Activated CD8-positive, alpha-beta memory T cell treated with anti-CD3 and anti-CD28 coated beads, Interleukin-2, amount 50 U/mL, for 1 hour (primary cell): ENCODE data around the gene ARHGAP15.

Experiments used
- DNase-seq: peaks from one replicate; pipeline ENCODE4 v3.0.0-alpha.2; 2020; ENCODE audit errors: extremely low read depth

ARHGAP15 gene

GRCh38 chr2:143225931-143226330 is 96.7 kb downstream of the ARHGAP15 start:
- no peak for DNase-seq

DNA sequence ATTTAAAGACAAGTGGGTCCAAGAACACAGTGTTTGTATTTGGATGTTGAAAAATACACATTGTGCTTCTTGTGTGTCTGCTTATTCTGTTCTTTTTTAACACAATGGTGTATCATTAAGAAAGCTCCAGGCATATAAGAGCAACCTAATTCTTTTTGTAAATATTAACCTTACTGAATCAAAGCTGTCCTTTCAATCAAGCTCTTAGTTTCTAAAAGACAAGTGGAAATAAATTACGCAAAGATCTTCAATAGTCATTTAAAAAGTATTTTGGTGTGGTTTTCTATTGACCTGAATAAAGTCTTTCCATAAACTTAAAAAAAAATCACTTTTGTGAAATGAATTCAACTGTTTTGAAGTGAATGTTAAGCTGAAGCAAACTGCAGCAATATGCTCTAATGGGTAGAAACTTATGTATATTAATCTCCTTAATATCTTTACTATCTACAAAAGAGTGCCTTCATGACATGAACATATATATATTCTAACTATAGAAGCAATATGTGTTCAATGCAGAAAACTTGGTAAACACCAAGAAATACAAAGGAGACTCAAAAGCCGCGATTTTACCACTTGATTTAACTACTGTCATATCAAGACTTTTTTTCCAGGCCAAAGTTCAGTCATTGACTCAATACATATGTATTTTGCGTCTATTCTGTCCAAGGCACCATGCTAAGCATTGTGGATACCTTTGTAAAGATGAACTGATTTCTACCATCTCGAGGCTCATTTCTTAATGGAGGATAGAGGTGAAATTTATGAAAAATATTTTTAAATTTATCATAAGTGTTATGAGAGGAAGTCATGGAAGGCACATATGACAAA is 97.7 kb downstream of the ARHGAP15 start:
- no peak for DNase-seq

- no peak for DNase-seq
Measured at GRCh38 chr2:143229411-143229810, 100.2 kb downstream of the ARHGAP15 start.

- DNase-seq, result no peak
Measured at GRCh38 chr2:143229952-143230351, 100.7 kb downstream of the ARHGAP15 start.

DNA sequence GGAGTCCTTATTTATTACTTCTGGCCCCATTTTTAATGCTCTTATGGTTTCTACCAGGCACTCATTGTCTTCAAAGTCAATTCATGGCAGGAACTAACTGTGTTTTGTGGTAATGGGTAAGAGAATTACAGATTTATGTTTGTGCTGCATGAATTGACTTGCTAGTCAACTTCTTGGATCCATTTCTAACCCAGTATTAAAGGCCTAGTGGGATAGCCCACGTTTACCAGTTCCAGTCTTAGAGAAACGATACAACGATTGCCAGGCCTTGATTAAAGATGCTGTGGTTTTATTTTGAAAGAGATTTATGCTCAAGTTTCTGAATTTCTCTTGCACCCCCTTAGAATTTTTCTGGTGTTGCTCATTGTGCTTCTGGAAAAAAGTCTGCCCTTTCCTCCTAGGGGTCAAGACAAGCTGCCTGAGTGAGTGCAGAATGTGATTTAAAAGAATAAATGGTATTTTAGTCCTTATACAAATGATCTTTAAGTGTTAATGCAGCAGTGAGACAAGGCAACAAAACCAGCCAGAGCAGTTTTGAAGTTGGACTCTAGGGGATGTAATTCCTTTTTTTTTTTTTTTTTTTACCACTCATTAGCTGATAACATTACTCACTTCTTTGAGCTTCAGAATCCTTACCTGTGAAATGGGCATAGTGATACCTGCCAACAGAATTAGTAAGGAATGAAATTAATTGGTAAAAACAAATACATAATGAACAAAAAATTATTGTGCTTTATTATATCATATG is 101.5 kb downstream of the ARHGAP15 start:
- DNase-seq, result no peak

- DNase-seq, result no peak
Measured at GRCh38 chr2:143231254-143231645, 102.0 kb downstream of the ARHGAP15 start.

DNA sequence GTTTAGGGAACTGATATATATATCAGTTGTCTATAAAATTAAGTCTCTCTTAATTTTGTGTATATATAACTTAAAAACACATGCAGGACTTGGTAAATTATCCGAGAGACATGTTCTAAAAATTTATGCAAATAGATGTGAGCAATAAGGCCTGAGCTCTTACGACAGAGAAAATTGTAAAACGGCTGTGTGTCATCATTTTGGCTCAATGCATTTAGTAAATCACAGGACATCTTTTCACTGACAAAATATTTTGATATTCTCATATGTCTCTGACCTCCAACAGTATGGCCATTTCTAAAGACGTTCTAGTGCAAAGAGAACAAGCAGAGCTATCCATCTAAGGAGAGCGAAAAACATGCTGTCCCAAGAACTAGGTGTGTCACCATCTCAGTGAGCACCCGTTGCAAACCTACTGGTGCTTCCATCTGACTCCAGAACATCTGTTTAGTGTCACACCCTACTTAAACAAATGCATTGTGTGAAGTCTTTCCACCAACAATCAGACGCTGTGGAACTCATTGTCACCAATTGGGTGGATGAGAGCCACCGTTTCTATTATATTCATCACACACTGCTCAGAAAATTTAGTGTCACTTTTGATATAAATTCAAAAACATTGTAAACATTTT is 108.0 kb downstream of the ARHGAP15 start:
- DNase-seq, result no peak

GRCh38 chr2:143241403-143242088 is 112.3 kb downstream of the ARHGAP15 start:
- no peak for DNase-seq

- no peak for DNase-seq
Measured at GRCh38 chr2:143246246-143246645, 117.0 kb downstream of the ARHGAP15 start.

DNA sequence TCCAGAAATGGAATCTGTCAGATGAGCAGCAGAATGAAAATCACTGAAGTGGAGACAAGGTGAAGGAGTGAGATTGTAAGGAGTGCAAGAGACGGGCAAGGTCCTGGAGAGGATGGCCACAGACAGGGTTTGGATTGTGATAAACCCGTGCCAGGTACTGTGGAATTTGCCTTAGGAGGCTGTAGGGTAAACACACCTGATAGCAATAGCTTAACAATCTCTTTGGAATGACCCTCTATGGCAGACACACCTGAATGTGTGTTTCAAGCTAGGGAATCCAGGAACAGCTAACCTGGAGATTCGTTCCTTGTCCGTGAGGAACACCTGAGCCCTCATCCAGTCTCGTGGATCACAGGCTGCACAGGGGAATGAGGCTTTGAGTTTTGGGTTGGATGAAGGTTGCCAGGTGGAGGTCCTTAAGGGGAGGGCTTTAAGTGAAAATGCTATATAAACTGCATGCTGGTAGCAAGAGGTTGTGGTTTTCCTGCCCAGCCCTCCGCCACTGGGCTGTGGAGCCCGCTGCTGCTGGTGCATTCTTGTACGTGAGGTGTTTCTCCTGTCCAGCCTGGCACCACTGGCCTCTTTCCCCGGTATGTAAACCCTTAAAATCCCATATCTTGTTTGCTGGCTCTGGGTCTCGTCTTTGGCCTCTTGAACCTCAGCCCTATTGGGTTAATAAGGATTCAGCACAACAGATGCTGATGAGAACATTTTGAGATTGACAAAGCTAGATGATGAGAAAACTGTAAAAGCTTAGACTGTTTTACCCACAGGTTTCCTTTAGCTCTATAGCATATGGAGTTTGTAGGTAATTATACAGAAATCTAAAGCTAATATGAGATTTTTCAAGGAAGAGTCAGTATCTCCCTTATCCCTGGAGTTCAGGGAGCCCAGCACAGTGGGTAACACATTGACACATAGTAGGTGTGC is 117.9 kb downstream of the ARHGAP15 start:
- DNase-seq, result no peak

DNA sequence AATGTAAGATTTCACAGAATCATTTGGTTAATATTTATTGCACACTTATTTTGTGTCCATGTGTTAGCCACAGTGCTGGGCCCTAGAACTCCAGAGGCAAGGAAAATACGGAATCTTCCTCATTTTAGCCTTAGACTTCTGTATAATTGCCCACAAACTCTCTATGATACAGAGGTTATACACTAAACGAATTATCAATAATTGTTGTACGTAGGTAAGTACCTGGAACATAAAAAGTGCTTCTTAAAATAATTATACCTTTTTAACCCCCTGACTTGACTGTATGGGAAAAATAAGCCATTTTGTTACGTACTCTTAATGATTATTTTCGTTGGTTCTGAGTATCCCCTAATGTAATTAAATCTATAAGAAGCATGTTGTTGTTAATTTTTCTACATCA is 119.4 kb downstream of the ARHGAP15 start:
- DNase-seq, result no peak

GRCh38 chr2:143251681-143252080 is 122.5 kb downstream of the ARHGAP15 start:
- no peak for DNase-seq

DNA sequence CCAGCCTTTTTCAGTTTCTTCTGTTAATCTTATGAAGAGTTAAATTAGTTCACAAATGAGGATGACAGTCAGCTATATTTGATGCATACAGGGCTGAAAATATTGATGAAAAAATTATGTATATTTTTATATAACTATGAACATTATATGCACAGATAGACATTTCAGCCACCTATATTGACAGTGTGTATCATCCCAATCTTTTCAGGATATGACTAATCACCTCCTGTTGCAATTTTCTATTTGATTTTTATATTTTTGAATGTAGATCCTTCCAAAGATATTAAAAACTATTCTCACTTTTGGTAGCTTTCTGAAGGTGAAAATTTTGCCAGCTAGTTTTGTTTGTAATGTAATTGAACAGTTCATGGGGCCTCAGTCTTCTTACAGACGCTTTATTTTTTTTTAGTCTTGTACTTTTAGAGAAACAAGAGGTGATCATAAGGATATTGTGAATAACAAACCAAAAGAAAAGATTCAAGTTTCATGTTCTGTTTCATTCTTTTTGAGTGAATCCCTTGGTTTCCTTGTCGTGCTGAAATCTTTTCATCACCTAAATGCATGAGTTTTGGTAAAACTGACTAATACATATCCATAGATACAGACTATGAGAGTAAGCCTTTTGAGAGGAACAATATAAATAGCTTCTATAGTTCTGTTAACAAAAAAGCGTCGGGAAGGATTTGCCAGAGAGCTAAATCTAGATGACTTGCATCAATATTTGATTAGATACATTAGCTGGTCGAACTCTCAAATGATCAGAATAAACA is 123.1 kb downstream of the ARHGAP15 start:
- DNase-seq, result no peak

GRCh38 chr2:143254110-143254509 is 124.9 kb downstream of the ARHGAP15 start:
- peak; percentile 11 for DNase-seq

DNA sequence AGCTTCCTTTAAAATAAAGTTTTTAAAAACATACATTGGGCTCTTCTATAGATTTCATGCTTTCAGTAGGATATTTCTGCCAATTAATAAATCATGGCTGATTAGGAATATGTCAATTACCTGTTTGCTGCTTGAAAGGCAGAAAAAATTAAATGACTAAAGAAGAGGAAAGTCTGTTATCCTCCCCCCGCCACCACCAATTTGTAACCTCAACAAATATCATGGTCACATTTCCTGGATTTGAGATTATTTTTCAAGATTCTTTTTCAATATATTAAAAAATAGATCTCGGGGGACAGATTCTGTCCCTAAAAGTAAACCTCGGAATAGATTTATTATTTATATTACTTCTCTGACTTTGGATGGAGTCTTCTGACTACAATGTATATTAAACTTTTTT is 125.9 kb downstream of the ARHGAP15 start:
- DNase-seq, result no peak

- no peak for DNase-seq
Measured at GRCh38 chr2:143255899-143256298, 126.7 kb downstream of the ARHGAP15 start.

- no peak for DNase-seq
Measured at GRCh38 chr2:143258126-143258892, 129.1 kb downstream of the ARHGAP15 start.

GRCh38 chr2:143259368-143259958 is 130.2 kb downstream of the ARHGAP15 start:
- DNase-seq, result no peak

- no peak for DNase-seq
Measured at GRCh38 chr2:143261986-143262385, 132.8 kb downstream of the ARHGAP15 start.
